ENCODE measurements around the gene C12orf57. TPM values are rescaled to one million over a fixed set of nuclear protein-coding genes. Genes with fewer than 3 reads are reported as not detected.

The C12orf57 gene
- total and polyA plus RNA-seq, 2 donors (not counting 1 experiment from before 2014, with no cell fraction given), result 107 to 220 TPM

- Histone ChIP-seq H3K79me2 (ENCODE audit: control insufficient read depth, insufficient read depth, low read length) (peaks cover 5% of the 10 kb centered on the region), H3K4me2 (ENCODE audit: extremely low read depth, insufficient read depth, low read length) (no peak overlapping the region), H3K27me3 (ENCODE audit: control insufficient read depth, insufficient read depth, low read length) (no peaks in the 10 kb centered on the region), H3K4me1 (ENCODE audit: control insufficient read depth, extremely low read depth, insufficient read depth, low read length) (peaks cover 27% of the 10 kb centered on the region), H4K20me1 (ENCODE audit: control insufficient read depth, extremely low read depth, insufficient read depth, low read length) (no peaks in the 10 kb centered on the region), H3K36me3 (ENCODE audit: control insufficient read depth, insufficient read depth, low read length) (peaks cover 16% of the 10 kb centered on the region), H3K27ac (ENCODE audit: insufficient read depth, low read length) (no peak overlapping the region), H3K9me3 (ENCODE audit: control insufficient read depth, insufficient read depth, low read depth, low read length) (no peaks in the 10 kb centered on the region), H3K4me3 (replicated peaks in 1 of 4; ENCODE audit: control extremely low read depth in 1 of 4, insufficient read depth in 1 of 4, low read depth in 3 of 4, low read length in 4 of 4) (no peak overlapping the region), H2AFZ (ENCODE audit: low read length) (no peak overlapping the region), H3K9ac (ENCODE audit: insufficient read depth, low read length) (no peak overlapping the region)
- TF ChIP-seq CTCF (conservative IDR thresholded peaks at IDR 0.05 in 1 of 2, IDR thresholded peaks at IDR 0.05 in 1 of 2; ENCODE audit: low read depth in 1 of 2, low read length in 2 of 2) (no peak), EZH2 (IDR thresholded peaks at IDR 0.05; ENCODE audit: low read length, missing control alignments) (no peak)
- no peak for DNase-seq (ENCODE audit: low read depth in 2 of 2)
These were observed 21.6 kb upstream of the C12orf57 start for GRCh38 chr12:6921996-6922946.

DNA sequence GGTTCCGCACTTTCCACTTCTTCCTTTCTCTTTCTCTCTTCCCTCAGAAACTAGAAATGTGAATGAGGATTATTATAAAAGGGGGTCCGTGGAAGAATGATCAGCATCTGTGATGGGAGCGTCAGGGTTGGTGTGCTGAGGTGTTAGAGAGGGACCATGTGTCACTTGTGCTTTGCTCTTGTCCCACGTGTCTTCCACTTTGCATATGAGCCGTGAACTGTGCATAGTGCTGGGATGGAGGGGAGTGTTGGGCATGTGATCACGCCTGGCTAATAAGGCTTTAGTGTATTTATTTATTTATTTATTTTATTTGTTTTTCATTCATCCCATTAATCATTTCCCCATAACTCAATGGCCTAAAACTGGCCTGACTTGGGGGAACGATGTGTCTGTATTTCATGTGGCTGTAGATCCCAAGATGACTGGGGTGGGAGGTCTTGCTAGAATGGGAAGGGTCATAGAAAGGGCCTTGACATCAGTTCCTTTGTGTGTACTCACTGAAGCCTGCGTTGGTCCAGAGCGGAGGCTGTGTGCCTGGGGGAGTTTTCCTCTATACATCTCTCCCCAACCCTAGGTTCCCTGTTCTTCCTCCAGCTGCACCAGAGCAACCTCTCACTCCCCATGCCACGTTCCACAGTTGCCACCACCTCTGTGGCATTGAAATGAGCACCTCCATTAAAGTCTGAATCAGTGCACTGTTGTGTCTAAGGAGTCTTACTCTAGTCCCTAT is 20.7 kb upstream of the C12orf57 start:
- no peak overlapping the region for H3K27ac ChIP-seq (ENCODE audit: insufficient read depth, low read length)
- H3K4me3 ChIP-seq (replicated peaks in 1 of 4; ENCODE audit: control extremely low read depth in 1 of 4, insufficient read depth in 1 of 4, low read depth in 3 of 4, low read length in 4 of 4), result no peak overlapping the region
- peaks cover 9% of the 10 kb centered on the region for H3K79me2 ChIP-seq (ENCODE audit: control insufficient read depth, insufficient read depth, low read length)
- peaks cover 27% of the 10 kb centered on the region for H3K4me1 ChIP-seq (ENCODE audit: control insufficient read depth, extremely low read depth, insufficient read depth, low read length)
- H3K27me3 ChIP-seq (ENCODE audit: control insufficient read depth, insufficient read depth, low read length), result no peaks in the 10 kb centered on the region
- H3K36me3 ChIP-seq (ENCODE audit: control insufficient read depth, insufficient read depth, low read length), result peaks cover 12% of the 10 kb centered on the region
- TF ChIP-seq EZH2 (IDR thresholded peaks at IDR 0.05; ENCODE audit: low read length, missing control alignments) (no peak), CTCF (conservative IDR thresholded peaks at IDR 0.05 in 1 of 2, IDR thresholded peaks at IDR 0.05 in 1 of 2; ENCODE audit: low read depth in 1 of 2, low read length in 2 of 2) (no peak)
- no peaks in the 10 kb centered on the region for H3K9me3 ChIP-seq (ENCODE audit: control insufficient read depth, insufficient read depth, low read depth, low read length)
- H2AFZ ChIP-seq (ENCODE audit: low read length), result no peak overlapping the region
- no peak overlapping the region for H3K4me2 ChIP-seq (ENCODE audit: extremely low read depth, insufficient read depth, low read length)
- DNase-seq (ENCODE audit: low read depth in 2 of 2), result no peak
- no peak overlapping the region for H3K9ac ChIP-seq (ENCODE audit: insufficient read depth, low read length)
- H4K20me1 ChIP-seq (ENCODE audit: control insufficient read depth, extremely low read depth, insufficient read depth, low read length), result no peaks in the 10 kb centered on the region

DNA sequence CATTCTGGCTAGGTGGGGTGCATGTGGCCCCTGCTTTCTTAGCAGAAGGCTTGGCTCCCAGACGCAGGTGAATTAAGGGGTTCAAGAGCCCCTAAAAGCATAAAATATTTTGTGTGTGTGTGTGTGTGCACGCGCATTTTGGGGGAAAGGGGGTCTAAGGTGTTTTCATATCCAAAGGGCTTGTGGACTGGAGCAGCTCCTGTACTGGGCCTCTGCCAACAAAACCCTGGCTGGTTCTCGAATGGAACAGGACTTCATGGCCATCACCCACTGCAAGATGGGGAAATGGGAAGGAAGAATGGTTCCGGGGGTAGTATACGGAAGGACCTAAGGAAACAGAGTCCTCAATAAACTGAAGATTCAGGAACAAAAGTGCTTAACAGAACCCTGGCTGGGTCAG is 20.0 kb upstream of the C12orf57 start:
- H3K36me3 ChIP-seq (ENCODE audit: control insufficient read depth, insufficient read depth, low read length), result peaks cover 12% of the 10 kb centered on the region
- H3K9ac ChIP-seq (ENCODE audit: insufficient read depth, low read length), result no peak overlapping the region
- no peak overlapping the region for H3K4me2 ChIP-seq (ENCODE audit: extremely low read depth, insufficient read depth, low read length)
- no peaks in the 10 kb centered on the region for H3K9me3 ChIP-seq (ENCODE audit: control insufficient read depth, insufficient read depth, low read depth, low read length)
- no peak for DNase-seq (ENCODE audit: low read depth in 2 of 2)
- H4K20me1 ChIP-seq (ENCODE audit: control insufficient read depth, extremely low read depth, insufficient read depth, low read length), result no peaks in the 10 kb centered on the region
- no peak overlapping the region for H3K27ac ChIP-seq (ENCODE audit: insufficient read depth, low read length)
- H3K27me3 ChIP-seq (ENCODE audit: control insufficient read depth, insufficient read depth, low read length), result no peaks in the 10 kb centered on the region
- no peak overlapping the region for H2AFZ ChIP-seq (ENCODE audit: low read length)
- no peak for TF ChIP-seq EZH2 (IDR thresholded peaks at IDR 0.05; ENCODE audit: low read length, missing control alignments)
- no peak for TF ChIP-seq CTCF (conservative IDR thresholded peaks at IDR 0.05 in 1 of 2, IDR thresholded peaks at IDR 0.05 in 1 of 2; ENCODE audit: low read depth in 1 of 2, low read length in 2 of 2)
- peaks cover 15% of the 10 kb centered on the region for H3K79me2 ChIP-seq (ENCODE audit: control insufficient read depth, insufficient read depth, low read length)
- no peak overlapping the region for H3K4me3 ChIP-seq (replicated peaks in 1 of 4; ENCODE audit: control extremely low read depth in 1 of 4, insufficient read depth in 1 of 4, low read depth in 3 of 4, low read length in 4 of 4)
- H3K4me1 ChIP-seq (ENCODE audit: control insufficient read depth, extremely low read depth, insufficient read depth, low read length), result peaks cover 27% of the 10 kb centered on the region
